HG02759 (cell line): Measurements from ENCODE around the gene MSI2.

Experiments
- ATAC-seq: cut with Tn5 transposase; IDR thresholded peaks from one replicate; pipeline ENCODE4 v1.9.1; 2021; ENCODE audit warnings: mild to moderate bottlenecking, moderate library complexity; ENCODE audit not compliant: unreplicated experiment

MSI2 gene

GRCh38 chr17:57544834-57545463 lies 288.6 kb downstream of the MSI2 start:
- ATAC-seq, result no peak

- ATAC-seq, result no peak
Measured at GRCh38 chr17:57545731-57546342, 289.5 kb downstream of the MSI2 start.

GRCh38 chr17:57548421-57549410 lies 292.4 kb downstream of the MSI2 start:
- no peak for ATAC-seq

GRCh38 chr17:57549468-57549867 lies 293.1 kb downstream of the MSI2 start:
- ATAC-seq, result no peak

GRCh38 chr17:57550016-57550415 lies 293.7 kb downstream of the MSI2 start:
- no peak for ATAC-seq

GRCh38 chr17:57550668-57551315 lies 294.5 kb downstream of the MSI2 start:
- no peak for ATAC-seq

GRCh38 chr17:57551321-57552079 lies 295.2 kb downstream of the MSI2 start:
- ATAC-seq, result peak; percentile 64

- ATAC-seq, result peak; percentile 59
Measured at GRCh38 chr17:57552114-57552624, 295.8 kb downstream of the MSI2 start.

GRCh38 chr17:57553526-57553925 lies 297.2 kb downstream of the MSI2 start:
- ATAC-seq, result no peak

GRCh38 chr17:57553991-57554825 lies 297.9 kb downstream of the MSI2 start:
- no peak for ATAC-seq

- no peak for ATAC-seq
Measured at GRCh38 chr17:57554826-57555635, 298.7 kb downstream of the MSI2 start.

- ATAC-seq, result no peak
Measured at GRCh38 chr17:57555636-57556175, 299.4 kb downstream of the MSI2 start.

GRCh38 chr17:57556320-57556719 lies 300.0 kb downstream of the MSI2 start:
- ATAC-seq, result no peak

GRCh38 chr17:57556977-57557376 lies 300.7 kb downstream of the MSI2 start:
- ATAC-seq, result no peak

GRCh38 chr17:57557416-57557815 lies 301.1 kb downstream of the MSI2 start:
- ATAC-seq, result no peak

- no peak for ATAC-seq
Measured at GRCh38 chr17:57557834-57558681, 301.7 kb downstream of the MSI2 start.

- ATAC-seq, result no peak
Measured at GRCh38 chr17:57559226-57559625, 302.9 kb downstream of the MSI2 start.
